AG04449 (cell line): ENCODE results near the gene CACNA1C.

ENCODE experiments used
- CTCF ChIA-PET: fragments of 350-600 bp; formaldehyde crosslinking; extraction: SDS; loops from one replicate; lab custom pipeline; 2021; ENCODE audit warnings: antibody characterized with exemption; lab: Yijun Ruan, JAX
- POLR2A ChIA-PET: fragments of 400-600, 350-600 bp; formaldehyde crosslinking; extraction: SDS; loops from one replicate; lab custom pipeline; 2020; ENCODE audit warnings: antibody characterized with exemption, inconsistent platforms; lab: Yijun Ruan, JAX
- DNase-seq: peaks from one replicate; pipeline ENCODE4 v3.0.0-alpha.2; 2010; ENCODE audit warnings: low read depth, low spot score
- H3K4me3 ChIP-seq: 2 replicates; pipeline ENCODE4 v1.5.1; 2011; ENCODE audit warnings: low read depth, mild to moderate bottlenecking, control low read depth, low read length
- TF ChIP-seq, protein P1 (sequence below): IDR thresholded peaks from one replicate; pipeline ENCODE4 v1.5.1; 2011; ENCODE audit warnings: mild to moderate bottlenecking, moderate library complexity, low read length, control low read depth, inconsistent platforms; ENCODE audit not compliant: insufficient read depth; ENCODE audit errors: missing control alignments

CACNA1C gene

DNA sequence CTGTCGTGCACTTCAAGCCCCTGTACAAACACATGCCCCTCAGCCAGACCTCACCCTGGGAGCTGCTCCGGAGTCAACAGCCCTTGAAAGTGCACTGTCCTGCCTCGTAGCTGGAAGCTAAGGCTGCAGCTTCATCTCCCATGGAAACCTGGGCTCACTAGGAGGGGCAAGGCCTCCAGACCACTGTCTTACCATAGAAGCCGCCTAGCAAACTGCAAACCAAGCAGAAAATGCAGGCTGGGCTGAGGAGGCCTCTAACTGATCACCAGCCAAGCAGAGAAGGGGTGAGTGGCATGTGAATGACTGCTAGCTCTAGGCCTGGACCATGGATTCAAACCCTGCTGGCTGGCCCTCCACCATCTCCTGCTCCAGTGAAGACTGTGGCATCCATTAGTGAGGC is 340.2 kb downstream of the CACNA1C start:
- no peak for DNase-seq
- ChIA-PET CTCF (interaction anchor here (1.0 to 6.9 kb wide), 2 partner anchors 12 to 21 kb away, joined by 3 to 48 read pairs; no protein-coding TSS in a partner anchor), POLR2A (no interaction called here)
- TF ChIP-seq, protein P1, sequence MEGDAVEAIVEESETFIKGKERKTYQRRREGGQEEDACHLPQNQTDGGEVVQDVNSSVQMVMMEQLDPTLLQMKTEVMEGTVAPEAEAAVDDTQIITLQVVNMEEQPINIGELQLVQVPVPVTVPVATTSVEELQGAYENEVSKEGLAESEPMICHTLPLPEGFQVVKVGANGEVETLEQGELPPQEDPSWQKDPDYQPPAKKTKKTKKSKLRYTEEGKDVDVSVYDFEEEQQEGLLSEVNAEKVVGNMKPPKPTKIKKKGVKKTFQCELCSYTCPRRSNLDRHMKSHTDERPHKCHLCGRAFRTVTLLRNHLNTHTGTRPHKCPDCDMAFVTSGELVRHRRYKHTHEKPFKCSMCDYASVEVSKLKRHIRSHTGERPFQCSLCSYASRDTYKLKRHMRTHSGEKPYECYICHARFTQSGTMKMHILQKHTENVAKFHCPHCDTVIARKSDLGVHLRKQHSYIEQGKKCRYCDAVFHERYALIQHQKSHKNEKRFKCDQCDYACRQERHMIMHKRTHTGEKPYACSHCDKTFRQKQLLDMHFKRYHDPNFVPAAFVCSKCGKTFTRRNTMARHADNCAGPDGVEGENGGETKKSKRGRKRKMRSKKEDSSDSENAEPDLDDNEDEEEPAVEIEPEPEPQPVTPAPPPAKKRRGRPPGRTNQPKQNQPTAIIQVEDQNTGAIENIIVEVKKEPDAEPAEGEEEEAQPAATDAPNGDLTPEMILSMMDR = no peak
- no peak overlapping the region for H3K4me3 ChIP-seq

DNA sequence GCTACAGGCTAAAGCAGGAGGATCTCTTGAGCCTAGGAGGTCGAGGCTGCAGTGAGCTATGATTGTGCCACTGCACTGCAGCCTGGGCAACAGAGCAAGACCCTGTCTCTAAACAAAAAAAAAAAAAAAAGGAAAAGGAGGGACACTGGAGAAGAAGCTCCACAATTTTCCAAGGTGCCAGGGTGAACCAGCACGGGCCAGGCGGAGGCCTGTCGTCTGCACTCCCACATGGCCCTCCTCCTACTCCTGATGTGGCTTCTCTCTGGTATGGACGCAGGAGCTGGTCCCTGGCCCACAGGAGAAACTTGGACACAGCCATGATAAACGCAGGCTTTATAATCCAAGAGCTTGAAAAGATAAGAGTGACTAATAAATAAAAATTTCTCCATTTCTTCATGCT is 341.2 kb downstream of the CACNA1C start:
- TF ChIP-seq, protein P1 = no peak
- DNase-seq = no peak
- no peak overlapping the region for H3K4me3 ChIP-seq
- POLR2A ChIA-PET = no interaction called here
- CTCF ChIA-PET = interaction anchor here (0.7 to 6.9 kb wide), 7 partner anchors 8 to 598 kb away, joined by 3 to 48 read pairs (median 4); no protein-coding TSS in a partner anchor

DNA sequence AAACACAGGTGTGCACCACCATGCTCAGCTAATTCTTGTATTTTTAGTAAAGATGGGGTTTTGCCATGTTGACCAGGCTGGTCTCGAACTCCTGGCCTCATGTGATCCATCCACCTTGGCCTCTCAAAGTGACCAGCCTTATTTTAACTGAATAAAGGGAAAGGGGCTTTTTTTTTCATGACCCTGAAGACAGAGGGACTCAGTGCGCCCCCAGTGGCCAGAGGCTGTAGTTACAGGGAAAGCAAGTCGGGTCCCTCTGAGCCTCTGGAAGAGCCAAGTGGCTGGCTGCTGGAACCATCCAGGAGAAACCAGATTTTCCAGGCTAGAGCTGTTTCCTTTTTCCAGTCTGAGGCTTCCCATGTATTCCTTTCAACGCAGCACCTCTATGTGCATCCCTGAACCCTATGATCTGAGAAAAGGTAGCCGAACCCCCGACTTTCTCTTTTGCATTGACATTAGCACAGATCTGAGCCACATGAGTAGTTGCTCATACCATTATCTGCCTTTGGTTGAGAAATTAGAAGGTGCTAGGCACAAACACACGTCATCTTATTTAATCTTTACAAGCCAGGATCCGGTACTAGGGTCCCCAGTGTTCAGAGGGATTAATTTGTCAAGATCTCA is 342.7 kb downstream of the CACNA1C start:
- TF ChIP-seq, protein P1 = peak; percentile 65
- POLR2A ChIA-PET = no interaction called here
- DNase-seq = no peak
- CTCF ChIA-PET = interaction anchor here (0.7 to 6.9 kb wide), 20 partner anchors 9 to 189 kb away, joined by 3 to 48 read pairs (median 4); no protein-coding TSS in a partner anchor
- no peak overlapping the region for H3K4me3 ChIP-seq

DNA sequence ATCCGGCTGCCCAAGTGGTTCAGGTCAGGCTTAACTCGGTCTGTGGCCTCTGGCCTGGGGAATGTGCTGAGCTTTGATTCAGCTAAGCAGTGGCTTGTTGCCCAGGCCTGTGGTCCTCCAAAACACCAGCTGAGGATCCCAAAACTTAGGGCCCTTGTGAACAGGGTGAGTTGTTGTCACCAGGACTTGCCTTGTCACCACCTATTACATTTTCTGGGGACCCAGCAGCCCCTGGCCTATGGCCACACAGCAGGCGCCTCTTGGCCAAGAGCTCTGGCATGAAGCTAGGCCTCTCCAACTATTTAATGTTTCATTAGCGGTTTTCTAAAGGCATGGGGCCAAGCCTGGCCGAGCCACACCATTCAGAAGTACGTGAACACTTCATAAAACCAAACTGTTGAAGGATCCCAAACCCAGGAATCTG is 343.7 kb downstream of the CACNA1C start:
- CTCF ChIA-PET = interaction anchor here (0.8 to 6.9 kb wide), 11 partner anchors 10 to 188 kb away, joined by 3 to 48 read pairs (median 4); no protein-coding TSS in a partner anchor

DNA sequence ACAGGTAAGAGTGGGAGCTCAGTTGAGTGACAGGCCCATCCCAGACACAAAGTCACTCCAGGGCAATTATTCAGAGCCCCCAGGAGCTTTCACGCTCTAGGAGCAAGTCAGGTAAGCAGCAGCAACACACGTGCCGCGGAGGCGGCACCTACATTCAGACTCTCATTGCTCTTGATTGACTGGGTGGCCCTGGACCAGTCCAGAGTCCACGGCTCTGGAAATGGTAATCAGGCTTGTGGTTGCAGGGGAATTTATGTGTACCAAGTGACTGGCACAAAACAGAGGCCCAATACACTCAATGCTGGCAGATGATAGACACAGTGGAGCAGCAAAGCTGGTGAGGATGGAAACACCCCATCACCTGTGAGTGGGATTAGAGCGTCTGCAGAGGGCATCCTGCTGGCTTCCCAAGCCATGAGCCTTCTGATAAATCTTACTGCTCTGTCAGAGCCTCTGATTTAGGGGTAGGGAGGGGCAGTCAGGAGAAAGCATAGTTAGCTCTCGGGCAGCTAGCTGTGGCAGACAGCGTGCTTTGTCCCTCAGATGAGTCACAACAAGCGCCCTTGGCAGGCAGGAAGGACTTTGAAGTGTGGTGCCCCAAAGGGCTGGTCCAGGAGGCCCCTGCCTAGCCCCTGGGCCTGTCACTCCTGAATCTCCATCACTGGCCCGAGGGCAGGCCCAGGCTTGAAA is 344.7 kb downstream of the CACNA1C start:
- DNase-seq = no peak
- ChIA-PET POLR2A (no interaction called here), CTCF (interaction anchor here (0.7 to 6.9 kb wide), 7 partner anchors 16 to 185 kb away, joined by 3 to 48 read pairs (median 3); no protein-coding TSS in a partner anchor)
- TF ChIP-seq, protein P1 = no peak
- H3K4me3 ChIP-seq = no peak overlapping the region

More for the DNA sequence above, 343.7 kb downstream of the CACNA1C start:
- TF ChIP-seq, protein P1 = no peak
- POLR2A ChIA-PET = no interaction called here
- H3K4me3 ChIP-seq = no peak overlapping the region
- DNase-seq = no peak

DNA sequence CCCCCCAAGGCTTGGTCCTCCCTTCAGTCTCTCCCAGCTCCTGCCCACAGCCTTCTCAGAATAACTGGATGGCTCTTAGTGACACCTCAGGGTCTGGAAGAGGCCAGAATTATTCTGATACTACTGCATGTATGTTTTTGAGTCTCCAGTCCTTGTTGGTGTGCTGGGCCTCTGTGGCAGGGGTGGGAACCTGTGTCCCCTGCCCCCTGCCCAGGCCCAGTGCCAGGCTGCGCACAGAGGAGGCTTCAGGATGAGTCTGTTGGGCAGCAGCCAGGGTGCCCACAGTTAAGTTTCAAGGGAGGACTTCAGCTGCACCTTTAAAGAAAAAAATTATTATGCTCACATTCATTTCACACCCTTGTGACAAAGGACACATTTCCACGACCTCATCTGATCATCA is 348.3 kb downstream of the CACNA1C start:
- TF ChIP-seq, protein P1 = no peak
- no peak overlapping the region for H3K4me3 ChIP-seq
- DNase-seq = no peak
- ChIA-PET POLR2A (no interaction called here), CTCF (interaction anchor here (1.3 kb wide), 1 partner anchor 11 kb away, joined by 5 read pairs; no protein-coding TSS in a partner anchor)
